NB4 (cell line): ENCODE measurements around the gene CLDN20.

Experiments used
- POLR2A ChIP-seq: IDR thresholded peaks from 2 replicates; pipeline ENCODE4 v1.6.1; 2011; ENCODE audit warnings: mild to moderate bottlenecking; ENCODE audit not compliant: insufficient read length; ENCODE audit errors: extremely low read depth
- TF ChIP-seq, protein P1 (sequence below): IDR thresholded peaks from one replicate; pipeline ENCODE4 v1.5.1; 2012; ENCODE audit warnings: low read depth, low read length

DNA sequence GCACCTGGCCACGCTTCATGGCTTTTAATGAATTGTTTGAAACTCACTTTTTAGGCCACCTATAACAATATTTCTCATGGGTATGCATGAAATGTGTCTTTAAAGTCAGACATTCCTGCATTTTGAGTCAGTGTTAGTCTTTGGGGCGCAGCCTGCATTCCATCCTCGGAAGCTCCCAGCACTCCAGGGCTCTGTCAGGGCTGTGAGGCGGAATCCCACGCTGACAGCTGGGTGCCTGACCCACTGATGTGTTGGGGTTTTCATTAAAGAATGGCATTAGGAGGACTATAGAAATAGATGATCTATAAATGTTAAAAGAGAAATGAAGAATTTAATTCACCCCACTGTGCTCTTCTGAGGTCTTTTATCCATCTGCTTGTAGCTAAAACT is 16.2 kb upstream of the CLDN20 start:
- TF ChIP-seq, protein P1, sequence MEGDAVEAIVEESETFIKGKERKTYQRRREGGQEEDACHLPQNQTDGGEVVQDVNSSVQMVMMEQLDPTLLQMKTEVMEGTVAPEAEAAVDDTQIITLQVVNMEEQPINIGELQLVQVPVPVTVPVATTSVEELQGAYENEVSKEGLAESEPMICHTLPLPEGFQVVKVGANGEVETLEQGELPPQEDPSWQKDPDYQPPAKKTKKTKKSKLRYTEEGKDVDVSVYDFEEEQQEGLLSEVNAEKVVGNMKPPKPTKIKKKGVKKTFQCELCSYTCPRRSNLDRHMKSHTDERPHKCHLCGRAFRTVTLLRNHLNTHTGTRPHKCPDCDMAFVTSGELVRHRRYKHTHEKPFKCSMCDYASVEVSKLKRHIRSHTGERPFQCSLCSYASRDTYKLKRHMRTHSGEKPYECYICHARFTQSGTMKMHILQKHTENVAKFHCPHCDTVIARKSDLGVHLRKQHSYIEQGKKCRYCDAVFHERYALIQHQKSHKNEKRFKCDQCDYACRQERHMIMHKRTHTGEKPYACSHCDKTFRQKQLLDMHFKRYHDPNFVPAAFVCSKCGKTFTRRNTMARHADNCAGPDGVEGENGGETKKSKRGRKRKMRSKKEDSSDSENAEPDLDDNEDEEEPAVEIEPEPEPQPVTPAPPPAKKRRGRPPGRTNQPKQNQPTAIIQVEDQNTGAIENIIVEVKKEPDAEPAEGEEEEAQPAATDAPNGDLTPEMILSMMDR: no peak
- no peak for TF ChIP-seq POLR2A
